KMS-11 (cell line): ENCODE data around the gene MCOLN2.

Experiments
- H2AFZ ChIP-seq: fragments of 200-600 bp; sonication (generic); 2 replicates; pipeline ENCODE4 v1.6.1; 2016; ENCODE audit warnings: antibody characterized with exemption, mixed run types, low read depth
- H3K27ac ChIP-seq: fragments of 200-600 bp; sonication (generic); 2 replicates; pipeline ENCODE4 v1.6.1; 2016; ENCODE audit warnings: mild to moderate bottlenecking, mixed run types
- H3K27me3 ChIP-seq: fragments of 200-600 bp; sonication (generic); 2 replicates; pipeline ENCODE4 v1.6.1; 2017; ENCODE audit warnings: mild to moderate bottlenecking, low read depth, mixed run types, moderate library complexity; ENCODE audit not compliant: insufficient read depth
- H3K36me3 ChIP-seq: fragments of 200-600 bp; sonication (generic); 2 replicates; pipeline ENCODE4 v1.6.1; 2017; ENCODE audit warnings: mild to moderate bottlenecking, mixed run types; ENCODE audit not compliant: insufficient read depth
- H3K4me1 ChIP-seq: fragments of 200-600 bp; sonication (generic); 2 replicates; pipeline ENCODE4 v1.6.1; 2016; ENCODE audit warnings: mild to moderate bottlenecking, low read depth, mixed run types; ENCODE audit not compliant: poor library complexity, severe bottlenecking
- H3K4me2 ChIP-seq: fragments of 200-600 bp; sonication (generic); 2 replicates; pipeline ENCODE4 v1.7.0; 2016; ENCODE audit warnings: mild to moderate bottlenecking, mixed run types
- H3K4me3 ChIP-seq: fragments of 200-600 bp; sonication (generic); IDR thresholded peaks from 2 replicates; pipeline ENCODE4 v1.6.1; 2017; ENCODE audit warnings: low read depth, low read length, mixed read lengths; ENCODE audit not compliant: insufficient read depth
- H3K79me2 ChIP-seq: fragments of 200-600 bp; sonication (generic); 2 replicates; pipeline ENCODE4 v1.6.1; 2016; ENCODE audit warnings: low read depth, mixed run types; ENCODE audit not compliant: insufficient read depth
- H3K9ac ChIP-seq: fragments of 200-600 bp; sonication (generic); 2 replicates; pipeline ENCODE4 v1.6.1; 2016; ENCODE audit warnings: mild to moderate bottlenecking, mixed run types
- H4K20me1 ChIP-seq: fragments of 200-600 bp; sonication (generic); 2 replicates; pipeline ENCODE4 v1.6.1; 2016; ENCODE audit warnings: mild to moderate bottlenecking, mixed run types; ENCODE audit not compliant: insufficient read depth
- TF ChIP-seq, protein P1 (sequence below): fragments of 200-600 bp; sonication (generic); conservative IDR thresholded peaks from 2 replicates; pipeline ENCODE4 v1.6.1; 2017; ENCODE audit warnings: low read depth, mild to moderate bottlenecking, antibody characterized with exemption, low read length, moderate library complexity, mixed read lengths

Gene MCOLN2

DNA sequence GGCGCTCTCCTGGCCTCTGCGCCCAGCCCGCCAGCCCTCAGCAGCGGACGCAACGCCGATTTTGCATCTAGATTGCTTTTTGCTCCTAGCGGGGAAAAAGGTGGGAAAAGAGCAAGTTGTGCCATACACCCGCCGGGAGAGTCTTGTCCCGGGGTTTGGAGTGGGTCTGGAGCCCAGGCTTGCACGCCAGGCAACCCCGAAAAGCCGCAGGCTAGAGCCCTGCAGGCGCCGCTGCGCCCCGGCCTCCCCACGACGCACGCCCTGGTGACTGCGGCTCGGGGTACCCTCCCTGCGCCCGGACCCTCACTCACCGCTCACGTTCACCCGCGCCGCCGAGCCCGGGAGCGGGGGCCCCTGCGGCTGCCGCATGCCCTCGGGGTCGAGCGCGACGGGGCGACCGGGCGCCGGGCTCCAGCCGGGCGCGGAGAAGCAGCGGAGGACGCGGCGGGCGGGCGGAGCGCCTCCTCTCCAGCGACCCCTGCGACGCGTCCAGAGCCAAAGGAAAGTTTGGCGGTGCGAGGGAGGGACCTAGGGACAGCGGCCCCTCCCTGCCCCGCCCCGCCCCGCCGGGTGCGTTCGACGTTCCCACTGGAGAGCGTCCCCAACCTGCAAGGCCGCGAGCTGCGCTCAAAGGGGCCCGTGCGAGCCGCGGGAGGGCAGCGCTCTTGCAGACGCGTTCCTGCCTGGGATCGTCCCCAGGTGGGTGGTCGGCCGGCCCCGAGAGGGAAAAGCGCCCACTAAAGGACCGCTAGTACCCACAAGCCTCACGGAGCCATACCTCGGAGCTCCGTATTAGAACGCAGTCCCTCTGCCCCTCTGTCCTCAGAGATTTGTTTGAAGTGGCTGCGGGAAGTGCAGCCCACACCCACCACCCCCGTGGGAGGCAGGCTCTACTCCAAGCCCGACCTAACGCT lies 104.0 kb downstream of the MCOLN2 start, which contains the start of gene LPAR3:
TSS of gene LPAR3 (minus strand) at position 502 of the 914 bp plus-strand sequence. CDS start 27,086 bp downstream, outside the sequence.
- H3K79me2 ChIP-seq = no peaks in the 10 kb centered on the region
- TF ChIP-seq, protein P1, sequence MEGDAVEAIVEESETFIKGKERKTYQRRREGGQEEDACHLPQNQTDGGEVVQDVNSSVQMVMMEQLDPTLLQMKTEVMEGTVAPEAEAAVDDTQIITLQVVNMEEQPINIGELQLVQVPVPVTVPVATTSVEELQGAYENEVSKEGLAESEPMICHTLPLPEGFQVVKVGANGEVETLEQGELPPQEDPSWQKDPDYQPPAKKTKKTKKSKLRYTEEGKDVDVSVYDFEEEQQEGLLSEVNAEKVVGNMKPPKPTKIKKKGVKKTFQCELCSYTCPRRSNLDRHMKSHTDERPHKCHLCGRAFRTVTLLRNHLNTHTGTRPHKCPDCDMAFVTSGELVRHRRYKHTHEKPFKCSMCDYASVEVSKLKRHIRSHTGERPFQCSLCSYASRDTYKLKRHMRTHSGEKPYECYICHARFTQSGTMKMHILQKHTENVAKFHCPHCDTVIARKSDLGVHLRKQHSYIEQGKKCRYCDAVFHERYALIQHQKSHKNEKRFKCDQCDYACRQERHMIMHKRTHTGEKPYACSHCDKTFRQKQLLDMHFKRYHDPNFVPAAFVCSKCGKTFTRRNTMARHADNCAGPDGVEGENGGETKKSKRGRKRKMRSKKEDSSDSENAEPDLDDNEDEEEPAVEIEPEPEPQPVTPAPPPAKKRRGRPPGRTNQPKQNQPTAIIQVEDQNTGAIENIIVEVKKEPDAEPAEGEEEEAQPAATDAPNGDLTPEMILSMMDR = no peak
- H3K27me3 ChIP-seq = no peaks in the 10 kb centered on the region
- no peaks in the 10 kb centered on the region for H3K36me3 ChIP-seq
- H3K4me3 ChIP-seq = no peak within 1 kb of the TSS
- no peaks in the 10 kb centered on the region for H3K4me1 ChIP-seq
- no peaks in the 10 kb centered on the region for H4K20me1 ChIP-seq
- H3K27ac ChIP-seq = no peak within 1 kb of the TSS
- no peak within 1 kb of the TSS for H2AFZ ChIP-seq
- H3K9ac ChIP-seq = no peak within 1 kb of the TSS
- H3K4me2 ChIP-seq = no peak within 1 kb of the TSS

DNA sequence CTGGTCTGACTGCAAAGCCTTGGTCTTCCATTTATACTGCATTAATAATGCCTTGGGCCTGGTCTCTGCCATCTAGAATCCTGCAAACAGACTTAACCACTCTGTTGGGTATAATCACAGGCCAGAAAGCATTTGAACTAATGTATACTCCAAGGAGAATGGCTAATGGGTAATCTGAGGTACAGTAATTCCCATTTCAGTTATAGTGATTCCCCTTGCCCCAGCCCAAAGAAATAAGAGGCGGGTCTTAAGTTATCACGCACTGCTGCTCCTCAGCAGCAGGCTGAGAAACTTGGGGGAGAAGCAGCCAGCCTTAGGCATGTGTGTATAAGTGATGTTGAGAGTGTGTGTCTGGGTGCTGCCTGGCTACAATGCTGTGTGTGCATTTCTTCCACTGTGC lies 106.3 kb downstream of the MCOLN2 start:
- H2AFZ ChIP-seq = no peak overlapping the region
- H3K79me2 ChIP-seq = no peaks in the 10 kb centered on the region
- no peak overlapping the region for H3K4me3 ChIP-seq
- no peaks in the 10 kb centered on the region for H3K36me3 ChIP-seq
- H3K27me3 ChIP-seq = no peaks in the 10 kb centered on the region
- no peaks in the 10 kb centered on the region for H4K20me1 ChIP-seq
- no peak overlapping the region for H3K9ac ChIP-seq
- TF ChIP-seq, protein P1 = no peak
- no peaks in the 10 kb centered on the region for H3K4me1 ChIP-seq
- H3K4me2 ChIP-seq = no peak overlapping the region
- no peak overlapping the region for H3K27ac ChIP-seq

DNA sequence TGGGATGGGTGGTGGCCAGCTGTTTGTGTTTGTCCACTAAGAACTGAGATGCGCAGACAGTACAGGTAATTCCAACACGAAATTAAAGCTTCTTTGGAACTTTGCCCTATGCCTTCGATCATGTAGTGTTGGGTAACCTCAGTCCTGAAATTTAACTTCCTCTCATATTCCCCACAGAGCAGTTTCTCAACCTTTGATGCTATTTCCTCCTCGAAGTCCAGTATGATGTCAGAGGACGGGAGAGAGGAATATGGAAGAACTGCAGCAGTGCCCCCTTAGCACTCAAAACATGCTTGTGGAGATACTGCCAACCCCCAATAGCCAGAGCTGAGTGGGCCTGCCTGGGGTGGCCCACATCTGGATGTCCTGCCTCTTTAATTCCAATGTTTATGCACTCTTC lies 107.5 kb downstream of the MCOLN2 start:
- Histone ChIP-seq H3K79me2 (no peaks in the 10 kb centered on the region), H3K4me3 (no peak overlapping the region), H4K20me1 (no peaks in the 10 kb centered on the region), H3K9ac (no peak overlapping the region), H3K27me3 (no peaks in the 10 kb centered on the region), H3K4me1 (no peaks in the 10 kb centered on the region), H3K27ac (no peak overlapping the region), H3K36me3 (no peaks in the 10 kb centered on the region), H3K4me2 (no peak overlapping the region), H2AFZ (no peak overlapping the region)
- TF ChIP-seq, protein P1 = no peak

DNA sequence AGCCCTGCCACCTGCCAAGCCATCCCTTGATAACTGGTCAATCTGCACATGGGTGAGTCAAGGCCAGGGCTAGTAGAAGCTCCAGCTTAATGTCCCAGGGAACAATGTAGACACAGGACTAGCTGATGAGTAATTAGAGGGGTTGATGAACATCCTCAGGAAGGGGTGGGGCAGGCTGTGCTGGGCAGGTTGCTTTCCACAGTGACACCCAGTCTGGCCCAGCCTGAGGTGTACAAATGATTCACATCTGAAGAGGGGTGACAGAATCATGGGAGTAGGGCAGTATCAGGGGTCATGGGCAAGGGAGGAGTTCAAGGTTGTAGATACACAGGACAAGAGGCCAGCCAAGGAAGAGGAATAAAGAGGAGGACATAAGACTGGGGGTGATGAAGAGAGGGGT lies 108.2 kb downstream of the MCOLN2 start:
- TF ChIP-seq, protein P1 = no peak
- no peaks in the 10 kb centered on the region for H3K27me3 ChIP-seq
- H3K36me3 ChIP-seq = no peaks in the 10 kb centered on the region
- H4K20me1 ChIP-seq = no peaks in the 10 kb centered on the region
- H3K27ac ChIP-seq = no peak overlapping the region
- H3K4me1 ChIP-seq = no peaks in the 10 kb centered on the region
- no peak overlapping the region for H3K4me2 ChIP-seq
- no peaks in the 10 kb centered on the region for H3K79me2 ChIP-seq
- H3K4me3 ChIP-seq = no peak overlapping the region
- no peak overlapping the region for H2AFZ ChIP-seq
- H3K9ac ChIP-seq = no peak overlapping the region
